ENCODE results near the gene BRF1.

BRF1 gene

GRCh38 chr14:105315941-105316576, 15.3 kb upstream of the BRF1 start:
- Histone ChIP-seq H3K9ac (no peak overlapping the region), H3K27ac (no peak overlapping the region), H3K79me2 (peaks cover 28% of the 10 kb centered on the region), H3K4me2 (ENCODE audit: low read length) (peak overlapping the region; percentile 70), H3K9me3 (ENCODE audit: control insufficient read depth, low read length) (no peaks in the 10 kb centered on the region), H3K27me3 (ENCODE audit: control insufficient read depth, insufficient read depth, low read length) (no peaks in the 10 kb centered on the region), H3K4me1 (peaks cover 5% of the 10 kb centered on the region), H3K4me3 (ENCODE audit: low read depth, low read length) (peak overlapping the region; percentile 56), H2AFZ (peak overlapping the region; percentile 75), H3K36me3 (ENCODE audit: control insufficient read depth, insufficient read depth, low read length) (no peaks in the 10 kb centered on the region)
- TF ChIP-seq, protein P1, sequence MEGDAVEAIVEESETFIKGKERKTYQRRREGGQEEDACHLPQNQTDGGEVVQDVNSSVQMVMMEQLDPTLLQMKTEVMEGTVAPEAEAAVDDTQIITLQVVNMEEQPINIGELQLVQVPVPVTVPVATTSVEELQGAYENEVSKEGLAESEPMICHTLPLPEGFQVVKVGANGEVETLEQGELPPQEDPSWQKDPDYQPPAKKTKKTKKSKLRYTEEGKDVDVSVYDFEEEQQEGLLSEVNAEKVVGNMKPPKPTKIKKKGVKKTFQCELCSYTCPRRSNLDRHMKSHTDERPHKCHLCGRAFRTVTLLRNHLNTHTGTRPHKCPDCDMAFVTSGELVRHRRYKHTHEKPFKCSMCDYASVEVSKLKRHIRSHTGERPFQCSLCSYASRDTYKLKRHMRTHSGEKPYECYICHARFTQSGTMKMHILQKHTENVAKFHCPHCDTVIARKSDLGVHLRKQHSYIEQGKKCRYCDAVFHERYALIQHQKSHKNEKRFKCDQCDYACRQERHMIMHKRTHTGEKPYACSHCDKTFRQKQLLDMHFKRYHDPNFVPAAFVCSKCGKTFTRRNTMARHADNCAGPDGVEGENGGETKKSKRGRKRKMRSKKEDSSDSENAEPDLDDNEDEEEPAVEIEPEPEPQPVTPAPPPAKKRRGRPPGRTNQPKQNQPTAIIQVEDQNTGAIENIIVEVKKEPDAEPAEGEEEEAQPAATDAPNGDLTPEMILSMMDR (IDR thresholded peaks at IDR 0.05): no peak

DNA sequence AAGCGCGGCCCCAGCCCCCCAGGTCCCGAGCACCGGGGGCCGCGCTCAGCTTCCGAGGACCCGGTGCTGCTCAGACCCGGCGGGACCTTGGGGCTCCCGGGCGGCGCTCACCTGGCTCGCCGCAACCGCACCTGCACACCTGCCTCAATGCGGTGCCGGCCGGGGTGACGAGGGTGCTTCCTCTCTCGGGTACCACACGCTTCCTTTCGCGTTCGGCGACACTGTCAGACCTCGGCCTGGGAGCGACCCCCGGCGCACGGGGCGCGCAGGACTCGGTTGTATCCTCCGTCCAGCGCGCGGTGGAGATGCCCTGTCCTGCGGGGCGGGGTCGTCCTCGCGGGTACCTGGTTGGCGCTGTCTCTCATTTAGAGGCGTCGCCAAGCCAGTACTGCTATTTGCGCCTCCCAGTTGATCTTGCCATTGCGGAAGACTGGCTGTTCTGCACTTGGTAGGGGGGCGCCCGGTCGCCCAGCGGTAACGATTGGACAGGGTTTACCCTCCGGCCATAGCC, 14.5 kb upstream of the BRF1 start:
- no peak overlapping the region for H3K27ac ChIP-seq
- peak overlapping the region; percentile 75 for H2AFZ ChIP-seq
- H3K4me1 ChIP-seq: peaks cover 5% of the 10 kb centered on the region
- H3K9ac ChIP-seq: no peak overlapping the region
- H3K4me2 ChIP-seq (ENCODE audit: low read length): peak overlapping the region; percentile 70
- peak overlapping the region; percentile 56 for H3K4me3 ChIP-seq (ENCODE audit: low read depth, low read length)
- no peaks in the 10 kb centered on the region for H3K36me3 ChIP-seq (ENCODE audit: control insufficient read depth, insufficient read depth, low read length)
- TF ChIP-seq, protein P1 (IDR thresholded peaks at IDR 0.05): no peak
- H3K79me2 ChIP-seq: peaks cover 20% of the 10 kb centered on the region
- no peaks in the 10 kb centered on the region for H3K9me3 ChIP-seq (ENCODE audit: control insufficient read depth, low read length)
- H3K27me3 ChIP-seq (ENCODE audit: control insufficient read depth, insufficient read depth, low read length): no peaks in the 10 kb centered on the region

- Histone ChIP-seq H2AFZ (peak within 1 kb of the TSS; percentile 95), H3K36me3 (ENCODE audit: control insufficient read depth, insufficient read depth, low read length) (no peaks in the 10 kb centered on the region), H3K4me2 (ENCODE audit: low read length) (peak within 1 kb of the TSS; percentile 85), H3K27ac (peak within 1 kb of the TSS; percentile 83), H3K4me1 (peaks cover 5% of the 10 kb centered on the region), H3K27me3 (ENCODE audit: control insufficient read depth, insufficient read depth, low read length) (no peaks in the 10 kb centered on the region), H3K79me2 (peaks cover 16% of the 10 kb centered on the region), H3K9me3 (ENCODE audit: control insufficient read depth, low read length) (no peaks in the 10 kb centered on the region), H3K4me3 (ENCODE audit: low read depth, low read length) (peak within 1 kb of the TSS; percentile 57), H3K9ac (peak within 1 kb of the TSS; percentile 63)
- TF ChIP-seq, protein P1 (IDR thresholded peaks at IDR 0.05): no peak
These were observed 13.7 kb upstream of the BRF1 start, which contains the start of gene PACS2 for GRCh38 chr14:105314287-105315200. PACS2 (plus strand) TSS chr14:105314748; CDS start chr14:105314919, 171 bp downstream.

DNA sequence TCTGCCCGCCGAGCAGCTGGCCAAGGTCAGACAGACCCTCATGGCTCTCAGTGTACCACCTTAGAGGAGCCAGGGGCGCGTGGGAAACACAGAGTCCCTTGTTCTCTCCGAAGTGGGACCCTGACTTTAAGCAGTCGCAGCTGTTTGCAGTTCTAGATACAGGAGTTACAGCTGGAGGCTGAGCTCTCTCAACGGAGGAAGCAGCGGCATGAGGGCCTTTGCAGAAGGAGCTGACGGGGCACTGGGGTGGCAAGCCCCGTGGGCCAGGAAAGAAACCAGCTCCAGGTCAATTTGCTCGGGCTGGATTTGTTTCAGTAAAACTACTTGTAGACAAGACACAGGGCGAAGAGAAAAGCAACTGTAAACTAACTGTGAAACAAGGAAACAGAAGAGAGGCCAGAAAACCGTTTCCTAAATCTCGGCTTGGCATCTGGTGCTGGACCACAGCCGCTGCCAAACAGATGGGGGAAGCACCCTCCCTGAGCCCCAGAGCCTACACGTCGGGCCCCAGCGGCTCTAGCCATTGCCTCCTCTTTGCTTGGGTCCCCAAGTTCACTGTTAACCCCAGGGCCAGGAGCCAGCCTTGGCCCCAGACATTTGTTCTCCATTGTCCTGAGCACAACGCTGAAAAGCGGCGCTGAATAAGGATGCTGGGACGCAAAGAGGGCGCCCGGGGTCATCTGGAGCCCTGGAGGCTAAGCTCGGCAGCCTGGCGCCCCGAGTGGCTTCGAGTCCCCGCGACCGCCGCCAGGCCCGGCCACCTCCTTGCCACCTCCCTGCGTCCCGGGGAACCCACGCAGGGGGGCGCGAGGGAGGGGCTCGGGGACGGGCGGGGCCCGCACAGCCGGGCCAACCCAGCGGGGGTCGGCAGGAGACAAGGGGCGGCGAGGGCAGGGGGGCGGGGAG, 12.8 kb upstream of the BRF1 start:
- TF ChIP-seq, protein P1 (IDR thresholded peaks at IDR 0.05): no peak
- Histone ChIP-seq H3K9me3 (ENCODE audit: control insufficient read depth, low read length) (no peaks in the 10 kb centered on the region), H3K79me2 (peaks cover 13% of the 10 kb centered on the region), H3K4me1 (peaks cover 5% of the 10 kb centered on the region), H3K4me3 (ENCODE audit: low read depth, low read length) (peak overlapping the region; percentile 57), H3K27me3 (ENCODE audit: control insufficient read depth, insufficient read depth, low read length) (no peaks in the 10 kb centered on the region), H3K27ac (peak overlapping the region; percentile 83), H3K36me3 (ENCODE audit: control insufficient read depth, insufficient read depth, low read length) (no peaks in the 10 kb centered on the region), H3K9ac (peak overlapping the region; percentile 63), H2AFZ (peak overlapping the region; percentile 95), H3K4me2 (ENCODE audit: low read length) (peak overlapping the region; percentile 85)

All from parathyroid adenoma (tissue), 2 donors.